OCI-LY7 (cell line): Measurements from ENCODE around the gene MEF2C. TPM values are rescaled to one million over a fixed set of nuclear protein-coding genes. Genes with fewer than 3 reads are reported as not detected.

Source experiments
- BruUV-seq: library from RNA; stranded (reverse); fragments of 400-500 nt; replicated peaks from 2 replicates; lab custom pipeline; 2021; lab: Mats Ljungman, UMichigan
- CTCF ChIA-PET: fragments of 300-600 bp; sonication (Branson Sonifier 250); formaldehyde crosslinking; loops from one replicate; lab custom pipeline; 2022; ENCODE audit warnings: antibody characterized with exemption; ENCODE audit not compliant: unreplicated experiment; lab: Charles Lee
- POLR2A ChIA-PET: fragments of 300-600 bp; sonication (Branson Sonifier 250); formaldehyde crosslinking; loops from one replicate; lab custom pipeline; 2022; ENCODE audit warnings: antibody characterized with exemption; lab: Charles Lee
- DNase-seq: peaks from one replicate; pipeline ENCODE4 v3.0.0-alpha.2; 2015; ENCODE audit warnings: low spot score
- H2AFZ ChIP-seq: fragments of 200-600 bp; sonication (generic), shearing (Covaris generic); 2 replicates; pipeline ENCODE4 v1.6.1; 2014; ENCODE audit warnings: mild to moderate bottlenecking, antibody characterized with exemption, low read length, moderate library complexity
- H3K27ac ChIP-seq: fragments of 200-600 bp; sonication (generic); 2 replicates; pipeline ENCODE4 v1.5.1; 2014; ENCODE audit warnings: mixed run types, low read depth, mild to moderate bottlenecking, moderate library complexity, low read length, inconsistent platforms; ENCODE audit not compliant: poor library complexity, severe bottlenecking
- H3K36me3 ChIP-seq: fragments of 200-600 bp; sonication (generic); 2 replicates; pipeline ENCODE4 v1.6.1; 2014; ENCODE audit warnings: mild to moderate bottlenecking, antibody characterized with exemption, low read length, moderate library complexity, mixed read lengths; ENCODE audit not compliant: insufficient read depth
- H3K4me1 ChIP-seq: fragments of 200-600 bp; sonication (generic); 2 replicates; pipeline ENCODE4 v1.5.1; 2014; ENCODE audit warnings: mild to moderate bottlenecking, low read length; ENCODE audit not compliant: insufficient read depth, poor library complexity, severe bottlenecking
- H3K4me2 ChIP-seq: fragments of 200-600 bp; sonication (generic); 2 replicates; pipeline ENCODE4 v1.6.1; 2014; ENCODE audit warnings: mild to moderate bottlenecking, low read length
- H3K4me3 ChIP-seq: fragments of 200-600 bp; sonication (generic); 2 replicates; pipeline ENCODE4 v1.5.1; 2014; ENCODE audit warnings: mild to moderate bottlenecking, low read depth, low read length; ENCODE audit not compliant: poor library complexity, severe bottlenecking
- H3K79me2 ChIP-seq: fragments of 200-600 bp; sonication (generic); 2 replicates; pipeline ENCODE4 v1.6.1; 2016; ENCODE audit warnings: low read depth, mild to moderate bottlenecking, low read length, moderate library complexity, mixed read lengths; ENCODE audit not compliant: insufficient read depth
- H3K9me2 ChIP-seq: fragments of 200-600 bp; sonication (generic); 2 replicates; pipeline ENCODE4 v1.6.1; 2016; ENCODE audit warnings: mild to moderate bottlenecking, low read length, mixed read lengths; ENCODE audit not compliant: insufficient read depth
- H3K9me3 ChIP-seq: fragments of 200-600 bp; sonication (generic); 2 replicates; pipeline ENCODE4 v1.6.1; 2014; ENCODE audit warnings: mild to moderate bottlenecking, mixed run types, low read length, mixed read lengths
- H4K20me1 ChIP-seq: fragments of 200-600 bp; sonication (generic); 2 replicates; pipeline ENCODE4 v1.6.1; 2014; ENCODE audit warnings: mild to moderate bottlenecking, antibody characterized with exemption, low read length, moderate library complexity, mixed read lengths; ENCODE audit not compliant: insufficient read depth
- EZH2phosphoT487 ChIP-seq: fragments of 200-600 bp; sonication (generic); IDR thresholded peaks from 2 replicates; pipeline ENCODE4 v1.6.1; 2018; ENCODE audit warnings: low read depth, borderline replicate concordance, mild to moderate bottlenecking, mixed run types, antibody characterized with exemption, low read length, moderate library complexity, mixed read lengths
- intact Hi-C: fragments of 100-400 bp; cut with micrococcal nuclease; formaldehyde crosslinking; loops from one replicate; pipeline ENCODE4 v1.10.0; 2022; ENCODE audit not compliant: unreplicated experiment
- total RNA-seq, 2 experiments: library from RNA; depleted of rRNA in 1 of 2; stranded (reverse); fragments of >200 nt in 1 of 2; shearing (Covaris generic) in 1 of 2; gene quantifications; 2 replicates each; pipeline ENCODE4 v1.2.3, GENCODE V29; 2014 to 2022
- TF ChIP-seq, protein P1 (sequence below): fragments of 200-600 bp; sonication (generic); conservative IDR thresholded peaks from 2 replicates; pipeline ENCODE4 v1.5.1; 2014; ENCODE audit warnings: mild to moderate bottlenecking, antibody characterized with exemption, low read length, moderate library complexity, mixed read lengths

The MEF2C gene
- total RNA-seq, 2 experiments from 2014 or later = 5.5 to 57.6 TPM

GRCh38 chr5:88674356-88675167 lies 208.4 kb downstream of the MEF2C start:
- no peaks in the 10 kb centered on the region for H4K20me1 ChIP-seq
- peaks cover 36% of the 10 kb centered on the region for H3K4me1 ChIP-seq
- no peaks in the 10 kb centered on the region for H3K9me3 ChIP-seq
- DNase-seq = peak; percentile 91
- ChIA-PET POLR2A (interaction anchor here (0.6 to 3.3 kb wide), 13 partner anchors 8 to 1735 kb away, joined by 3 to 88 read pairs (median 4); partner anchors contain the start of gene CETN3), CTCF (interaction anchor here (1.6 kb wide), 1 partner anchor 15 kb away, joined by 16 read pairs; no protein-coding TSS in a partner anchor)
- H3K36me3 ChIP-seq = no peaks in the 10 kb centered on the region
- peak overlapping the region; percentile 94 for H3K4me2 ChIP-seq
- no peaks in the 10 kb centered on the region; the same call in 1 of the 2 replicates for H3K79me2 ChIP-seq
- no peaks in the 10 kb centered on the region for H3K9me2 ChIP-seq
- TF ChIP-seq, protein P1, sequence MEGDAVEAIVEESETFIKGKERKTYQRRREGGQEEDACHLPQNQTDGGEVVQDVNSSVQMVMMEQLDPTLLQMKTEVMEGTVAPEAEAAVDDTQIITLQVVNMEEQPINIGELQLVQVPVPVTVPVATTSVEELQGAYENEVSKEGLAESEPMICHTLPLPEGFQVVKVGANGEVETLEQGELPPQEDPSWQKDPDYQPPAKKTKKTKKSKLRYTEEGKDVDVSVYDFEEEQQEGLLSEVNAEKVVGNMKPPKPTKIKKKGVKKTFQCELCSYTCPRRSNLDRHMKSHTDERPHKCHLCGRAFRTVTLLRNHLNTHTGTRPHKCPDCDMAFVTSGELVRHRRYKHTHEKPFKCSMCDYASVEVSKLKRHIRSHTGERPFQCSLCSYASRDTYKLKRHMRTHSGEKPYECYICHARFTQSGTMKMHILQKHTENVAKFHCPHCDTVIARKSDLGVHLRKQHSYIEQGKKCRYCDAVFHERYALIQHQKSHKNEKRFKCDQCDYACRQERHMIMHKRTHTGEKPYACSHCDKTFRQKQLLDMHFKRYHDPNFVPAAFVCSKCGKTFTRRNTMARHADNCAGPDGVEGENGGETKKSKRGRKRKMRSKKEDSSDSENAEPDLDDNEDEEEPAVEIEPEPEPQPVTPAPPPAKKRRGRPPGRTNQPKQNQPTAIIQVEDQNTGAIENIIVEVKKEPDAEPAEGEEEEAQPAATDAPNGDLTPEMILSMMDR = no peak
- TF ChIP-seq EZH2phosphoT487 = no peak
- H3K27ac ChIP-seq = peak overlapping the region; percentile 97
- peak overlapping the region; percentile 84 for H2AFZ ChIP-seq
- intact Hi-C loops = loop anchor here (1.0 to 5.0 kb wide), 8 partner anchors 13 to 1733 kb away; partner anchors contain the start of genes CCNH, CETN3 and TMEM161B
- BruUV-seq = no TSS peak
- peak overlapping the region; percentile 72 for H3K4me3 ChIP-seq

DNA sequence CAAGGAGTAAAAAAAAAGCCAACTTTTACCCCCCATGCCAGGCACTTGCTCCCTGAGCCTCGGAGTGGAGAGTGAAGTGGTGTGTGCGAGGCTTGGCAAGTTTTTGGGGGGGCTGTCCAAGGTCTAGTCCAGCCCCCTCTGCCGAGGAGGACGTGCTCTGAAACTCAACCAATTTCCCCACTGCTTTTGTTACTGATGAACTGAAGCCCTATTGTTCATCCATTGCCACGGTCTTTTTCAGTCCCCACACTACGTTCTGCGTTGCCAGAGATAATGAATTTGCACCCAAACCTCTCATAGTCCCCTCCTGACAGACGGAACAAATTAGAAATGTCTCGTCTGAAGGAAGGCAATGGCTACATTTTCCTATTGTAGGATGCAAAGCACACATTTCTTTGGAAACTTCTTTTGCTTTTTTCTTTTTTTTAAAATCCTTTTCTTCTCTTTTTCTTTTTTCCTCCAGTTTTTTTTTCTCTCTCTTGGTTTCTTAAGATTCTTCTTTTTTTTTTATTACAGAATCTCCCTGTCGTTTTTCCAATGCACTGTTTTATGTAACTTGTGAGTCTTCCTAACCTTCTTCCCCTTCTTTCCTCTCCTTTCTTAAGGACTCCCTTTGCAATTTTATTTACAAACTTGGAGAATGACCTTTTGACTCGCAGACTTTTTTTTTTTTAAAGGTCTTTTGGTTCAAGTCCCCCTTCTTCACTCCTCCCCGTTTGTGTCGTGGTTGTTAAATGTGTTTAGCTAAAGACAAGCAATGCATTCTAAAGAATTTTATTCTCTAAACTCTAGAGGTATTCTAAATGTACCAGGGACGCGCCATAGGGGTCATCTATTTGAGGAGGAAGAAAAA lies 209.5 kb downstream of the MEF2C start:
- peak overlapping the region; percentile 84 for H2AFZ ChIP-seq
- ChIA-PET CTCF (no interaction called here), POLR2A (interaction anchor here (0.7 to 3.3 kb wide), 6 partner anchors 9 to 1727 kb away, joined by 3 to 88 read pairs (median 7); no protein-coding TSS in a partner anchor)
- peak overlapping the region; percentile 97 for H3K27ac ChIP-seq
- intact Hi-C loops = loop anchor here (1.0 to 2.0 kb wide), 5 partner anchors 12 to 1261 kb away; partner anchors contain the start of genes CCNH and TMEM161B
- H3K36me3 ChIP-seq = no peaks in the 10 kb centered on the region
- TSS peak; percentile 20 for BruUV-seq
- H3K9me2 ChIP-seq = no peaks in the 10 kb centered on the region
- peak overlapping the region; percentile 72 for H3K4me3 ChIP-seq
- TF ChIP-seq, protein P1 = no peak
- TF ChIP-seq EZH2phosphoT487 = no peak
- peak overlapping the region; percentile 94 for H3K4me2 ChIP-seq
- H3K79me2 ChIP-seq = no peaks in the 10 kb centered on the region; the same call in 1 of the 2 replicates
- no peaks in the 10 kb centered on the region for H3K9me3 ChIP-seq
- peaks cover 40% of the 10 kb centered on the region for H3K4me1 ChIP-seq
- DNase-seq = peak; percentile 20
- no peaks in the 10 kb centered on the region for H4K20me1 ChIP-seq
